ENCODE measurements around the gene KIR3DL2. TPM values are rescaled to one million over a fixed set of nuclear protein-coding genes. Genes with fewer than 3 reads are reported as not detected.
"Not testable (repeated sequence)": the region's sequence is repeated elsewhere in the genome, so short reads cannot be mapped to it uniquely, and the experiment has no call there.

KIR3DL2 gene
- not detected for polyA plus RNA-seq (2013, experiment 1 of 2; ENCODE audit: insufficient read length)
- polyA plus RNA-seq (2013, experiment 2 of 2; ENCODE audit: insufficient read length) = not detected

DNA sequence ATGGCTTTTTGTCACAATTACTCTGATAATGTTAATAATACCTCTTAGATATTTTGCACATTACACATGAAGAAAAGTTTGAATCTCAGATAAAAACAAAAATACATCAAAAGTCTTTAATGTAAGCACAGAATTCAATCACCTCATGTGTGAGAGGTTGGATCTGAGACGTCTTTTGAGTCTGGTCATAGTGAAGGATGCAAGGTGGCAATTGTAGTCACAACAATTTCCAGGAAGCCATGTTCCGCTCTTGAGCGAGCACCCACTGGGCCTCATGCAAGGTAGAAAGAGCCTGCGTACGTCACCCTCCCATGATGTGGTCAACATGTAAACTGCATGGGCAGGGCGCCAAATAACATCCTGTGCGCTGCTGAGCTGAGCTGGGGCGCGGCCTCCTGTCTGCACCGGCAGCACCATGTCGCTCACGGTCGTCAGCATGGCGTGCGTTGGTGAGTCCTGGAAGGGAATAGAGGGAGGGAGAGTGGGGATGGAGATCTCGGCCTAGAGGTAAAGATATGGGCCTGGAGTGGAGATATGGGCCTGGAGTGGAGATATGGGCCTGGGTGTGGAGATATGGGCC lies at the start of gene KIR3DL2:
Gene KIR3DL2 (plus strand): TSS at position 383 of the 580 bp plus-strand sequence. CDS start 33 bp downstream, at position 416.
- DNase-seq = not testable (repeated sequence)

DNA sequence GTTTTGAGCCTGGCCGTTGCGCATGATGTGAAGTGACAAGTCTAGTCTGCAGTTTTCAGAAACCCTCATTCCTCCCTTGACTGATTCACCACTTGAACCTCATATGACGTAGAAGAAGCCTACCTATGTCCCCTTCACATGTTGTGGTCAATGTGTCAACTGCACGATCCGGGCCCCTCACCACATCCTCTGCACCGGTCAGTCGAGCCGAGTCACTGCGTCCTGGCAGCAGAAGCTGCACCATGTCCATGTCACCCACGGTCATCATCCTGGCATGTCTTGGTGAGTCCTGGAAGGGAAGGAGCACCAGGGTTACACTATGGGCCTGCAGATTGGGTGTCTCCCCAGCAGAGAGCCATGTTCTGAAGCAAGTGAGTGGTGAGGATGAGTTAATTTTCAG lies 46.8 kb upstream of the KIR3DL2 start, which contains the start of gene KIR2DL4:
Gene KIR2DL4 (plus strand): TSS at position 201 of the 400 bp plus-strand sequence. CDS start 42 bp downstream, at position 243.
- no peak for DNase-seq

- no peak for DNase-seq
These were observed 46.1 kb upstream of the KIR3DL2 start for GRCh38 chr19:54804101-54804500.

DNA sequence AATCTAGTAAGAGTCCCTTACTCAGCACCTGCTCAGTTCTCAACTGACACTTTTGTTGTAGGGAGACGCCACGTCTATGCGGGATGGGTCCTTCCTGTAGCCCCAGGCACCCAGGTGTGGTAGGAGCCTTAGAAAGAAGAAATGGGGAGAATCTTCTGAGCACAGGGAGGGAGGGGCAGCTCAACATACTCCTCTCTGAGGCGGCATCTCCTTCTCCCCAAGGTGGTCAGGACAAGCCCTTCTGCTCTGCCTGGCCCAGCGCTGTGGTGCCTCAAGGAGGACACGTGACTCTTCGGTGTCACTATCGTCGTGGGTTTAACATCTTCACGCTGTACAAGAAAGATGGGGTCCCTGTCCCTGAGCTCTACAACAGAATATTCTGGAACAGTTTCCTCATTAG lies 45.7 kb upstream of the KIR3DL2 start:
- no peak for DNase-seq

GRCh38 chr19:54805665-54806515 lies 44.4 kb upstream of the KIR3DL2 start:
- DNase-seq = no peak

GRCh38 chr19:54806516-54806838 lies 43.8 kb upstream of the KIR3DL2 start:
- DNase-seq = no peak

GRCh38 chr19:54814571-54814970 lies 35.7 kb upstream of the KIR3DL2 start:
- DNase-seq = not testable (repeated sequence)

DNA sequence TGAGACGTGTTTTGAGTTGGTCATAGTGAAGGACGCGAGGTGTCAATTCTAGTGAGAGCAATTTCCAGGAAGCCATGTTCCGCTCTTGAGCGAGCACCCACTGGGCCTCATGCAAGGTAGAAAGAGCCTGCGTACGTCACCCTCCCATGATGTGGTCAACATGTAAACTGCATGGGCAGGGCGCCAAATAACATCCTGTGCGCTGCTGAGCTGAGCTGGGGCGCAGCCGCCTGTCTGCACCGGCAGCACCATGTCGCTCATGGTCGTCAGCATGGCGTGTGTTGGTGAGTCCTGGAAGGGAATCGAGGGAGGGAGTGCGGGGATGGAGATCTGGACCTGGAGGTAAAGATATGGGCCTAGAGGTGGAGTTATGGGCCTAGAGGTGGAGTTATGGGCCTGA lies 34.0 kb upstream of the KIR3DL2 start, which contains the start of gene KIR3DL1:
Gene KIR3DL1 (plus strand): TSS at position 218 of the 400 bp plus-strand sequence.
- not testable (repeated sequence) for DNase-seq

DNA sequence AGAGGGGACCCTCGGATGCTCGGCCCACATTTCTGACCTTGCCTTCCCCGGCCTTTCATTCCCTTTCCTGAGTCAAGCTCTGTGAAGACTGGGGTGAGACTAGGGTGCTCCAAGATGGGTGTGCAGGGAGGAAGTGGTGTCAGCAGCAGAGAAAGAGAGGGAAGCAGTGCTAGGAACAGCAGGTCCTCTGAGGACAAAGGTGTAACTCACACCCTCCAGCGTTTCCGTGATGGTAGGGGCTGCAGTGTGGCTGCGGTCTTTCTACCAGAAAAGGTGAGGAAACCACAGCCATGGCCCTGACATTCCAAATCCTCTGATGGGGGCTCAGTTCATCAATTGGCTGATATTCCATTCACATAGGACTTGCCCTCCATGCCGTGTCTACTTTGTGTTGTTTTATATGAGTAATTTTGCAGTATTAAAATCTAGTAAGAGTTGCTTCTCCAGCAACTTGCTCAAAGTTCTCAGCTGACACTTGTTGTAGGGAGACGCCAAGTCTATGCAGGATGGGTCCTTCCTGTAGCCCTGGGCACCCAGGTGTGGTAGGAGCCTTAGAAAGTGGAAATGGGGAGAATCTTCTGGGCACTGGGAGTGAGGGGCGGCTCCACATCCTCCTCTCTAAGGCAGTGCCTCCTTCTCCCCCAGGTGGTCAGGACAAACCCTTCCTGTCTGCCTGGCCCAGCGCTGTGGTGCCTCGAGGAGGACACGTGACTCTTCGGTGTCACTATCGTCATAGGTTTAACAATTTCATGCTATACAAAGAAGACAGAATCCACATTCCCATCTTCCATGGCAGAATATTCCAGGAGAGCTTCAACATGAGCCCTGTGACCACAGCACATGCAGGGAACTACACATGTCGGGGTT lies 32.3 kb upstream of the KIR3DL2 start:
- no peak for DNase-seq

- not testable (repeated sequence) for DNase-seq
These were observed 25.8 kb upstream of the KIR3DL2 start for GRCh38 chr19:54824416-54824815.

DNA sequence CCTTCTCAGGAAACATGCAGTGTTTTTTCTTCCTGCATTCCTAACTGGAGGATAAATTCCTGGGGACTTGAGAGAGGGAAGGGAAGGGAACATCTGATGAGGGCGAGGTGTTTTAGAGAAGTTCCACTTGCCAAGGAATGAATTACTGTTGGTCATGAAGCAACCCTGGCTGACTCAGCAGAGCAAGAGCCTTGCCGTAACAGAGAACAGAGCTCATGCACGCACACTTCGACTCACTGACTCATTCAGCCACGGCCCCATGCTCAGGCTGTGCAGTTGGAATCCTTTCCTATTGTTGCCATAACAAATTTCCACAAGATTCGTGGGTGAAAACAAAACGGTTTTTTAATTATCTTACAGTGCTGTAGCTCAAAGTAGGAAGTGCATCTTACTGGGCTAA lies 24.9 kb upstream of the KIR3DL2 start:
- DNase-seq = not testable (repeated sequence)

GRCh38 chr19:54828064-54828463 lies 22.2 kb upstream of the KIR3DL2 start:
- DNase-seq = not testable (repeated sequence)

GRCh38 chr19:54832496-54832895 lies 17.7 kb upstream of the KIR3DL2 start, which contains the start of gene KIR2DS4:
Gene KIR2DS4 (plus strand): TSS chr19:54832676.
- DNase-seq = not testable (repeated sequence)

- DNase-seq = not testable (repeated sequence)
These were observed 15.1 kb upstream of the KIR3DL2 start for GRCh38 chr19:54835126-54835525.

DNA sequence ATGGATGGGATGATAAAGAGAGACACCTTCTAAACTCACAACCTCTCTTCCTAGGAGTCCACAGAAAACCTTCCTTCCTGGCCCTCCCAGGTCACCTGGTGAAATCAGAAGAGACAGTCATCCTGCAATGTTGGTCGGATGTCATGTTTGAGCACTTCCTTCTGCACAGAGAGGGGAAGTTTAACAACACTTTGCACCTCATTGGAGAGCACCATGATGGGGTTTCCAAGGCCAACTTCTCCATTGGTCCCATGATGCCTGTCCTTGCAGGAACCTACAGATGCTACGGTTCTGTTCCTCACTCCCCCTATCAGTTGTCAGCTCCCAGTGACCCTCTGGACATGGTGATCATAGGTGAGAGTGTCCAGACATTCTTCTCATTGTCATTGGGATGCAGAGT lies 12.7 kb upstream of the KIR3DL2 start:
- not testable (repeated sequence) for DNase-seq

- not testable (repeated sequence) for DNase-seq
These were observed 7.1 kb upstream of the KIR3DL2 start for GRCh38 chr19:54843171-54843570.

- DNase-seq = no peak
These were observed 687 bp downstream of the KIR3DL2 start for GRCh38 chr19:54850930-54851329.

GRCh38 chr19:54851353-54851752 lies 1.1 kb downstream of the KIR3DL2 start:
- DNase-seq = no peak

DNA sequence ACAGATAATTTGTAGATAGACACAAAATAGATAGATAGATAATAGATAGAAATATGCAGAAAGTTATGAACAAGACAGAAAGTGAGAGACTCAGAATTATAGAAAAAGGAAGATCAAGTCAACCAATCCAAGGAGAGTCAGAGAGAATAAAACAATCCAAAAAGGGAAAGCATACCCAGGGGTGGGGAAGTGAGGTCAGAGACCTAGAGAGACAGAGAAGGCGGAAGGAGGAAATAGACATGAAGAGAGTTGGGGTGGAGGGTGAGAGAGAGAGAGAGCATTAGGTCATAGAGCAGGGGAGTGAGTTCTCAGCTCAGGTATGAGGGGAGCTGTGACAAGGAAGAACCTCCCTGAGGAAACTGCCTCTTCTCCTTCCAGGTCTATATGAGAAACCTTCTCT lies 5.0 kb downstream of the KIR3DL2 start:
- DNase-seq = not testable (repeated sequence)

DNA sequence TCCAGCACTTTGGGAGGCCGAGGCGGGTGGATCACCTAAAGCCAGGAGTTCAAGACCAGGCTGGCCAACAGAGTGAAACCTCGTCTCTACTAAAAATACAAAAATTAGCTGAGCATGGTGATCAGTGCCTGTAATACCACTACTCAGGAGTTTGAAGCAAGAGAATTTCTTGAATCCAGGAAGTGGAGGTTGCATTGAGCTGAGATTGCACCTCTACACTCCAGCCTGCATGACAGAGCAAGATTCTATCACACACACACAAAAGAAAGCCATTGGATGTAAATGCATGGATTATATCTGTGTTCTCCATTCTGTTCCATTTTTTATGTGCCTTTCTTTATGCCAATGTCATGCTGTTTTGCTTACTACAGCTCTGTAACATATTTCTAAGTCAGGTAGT lies 8.2 kb downstream of the KIR3DL2 start:
- DNase-seq = not testable (repeated sequence)

DNA sequence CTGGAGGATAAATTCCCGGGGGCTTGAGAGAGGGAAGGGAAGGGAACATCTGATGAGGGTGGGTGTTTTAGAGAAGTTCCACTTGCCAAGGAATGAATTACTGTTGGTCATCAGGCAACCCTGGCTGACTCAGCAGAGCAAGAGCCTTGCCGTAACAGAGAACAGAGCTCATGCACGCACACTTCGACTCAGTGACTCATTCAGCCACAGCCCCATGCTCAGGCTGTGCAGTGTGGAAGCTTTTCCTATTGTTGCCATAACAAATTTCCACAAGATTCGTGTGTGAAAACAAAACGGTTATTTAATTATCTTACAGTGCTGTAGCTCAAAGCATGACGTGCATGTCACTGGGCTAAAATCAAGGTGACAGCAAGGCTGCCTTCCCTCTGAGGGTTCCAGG lies 9.2 kb downstream of the KIR3DL2 start:
- not testable (repeated sequence) for DNase-seq

- DNase-seq = not testable (repeated sequence)
These were observed 13.2 kb downstream of the KIR3DL2 start for GRCh38 chr19:54863459-54863858.
